HEK293 (cell line): ENCODE measurements around the gene SPACA7.

Experiments
- CTCF ChIA-PET: fragments of 350-600 bp; formaldehyde crosslinking; extraction: SDS; loops from one replicate; lab custom pipeline; 2021; ENCODE audit warnings: antibody characterized with exemption; lab: Yijun Ruan, JAX
- POLR2A ChIA-PET: fragments of 300-600 bp; formaldehyde crosslinking; extraction: SDS; loops from one replicate; lab custom pipeline; 2020; ENCODE audit warnings: antibody characterized with exemption, inconsistent platforms; lab: Yijun Ruan, JAX
- H3K27ac ChIP-seq: fragments of 200-500 bp; sonication (Bioruptor generic); 2 replicates; pipeline ENCODE4 v1.5.1; 2014; ENCODE audit warnings: low read depth, low read length, control low read depth, inconsistent platforms; ENCODE audit errors: extremely low read depth
- H3K36me3 ChIP-seq, 2 experiments: fragments of 200-500 bp in 1 of 2; sonication (Bioruptor generic) in 1 of 2; 1 replicate in 1 of 2; 2 replicates in 1 of 2; pipeline ENCODE4 v1.5.1; 2014 to 2017; ENCODE audit warnings: inconsistent platforms in 2 of 2, low read length in 2 of 2; ENCODE audit not compliant: control insufficient read depth in 2 of 2, insufficient read depth in 1 of 2
- H3K4me1 ChIP-seq: fragments of 200-500 bp; sonication (Bioruptor generic); 2 replicates; pipeline ENCODE4 v1.5.1; 2014; ENCODE audit warnings: mild to moderate bottlenecking, low read length, inconsistent platforms; ENCODE audit not compliant: control insufficient read depth, insufficient read depth
- H3K4me3 ChIP-seq: 2 replicates; pipeline ENCODE4 v1.5.1; 2011; ENCODE audit warnings: low read depth, mild to moderate bottlenecking, control low read depth, low read length, moderate library complexity
- H3K9me3 ChIP-seq: fragments of 200-500 bp; sonication (Bioruptor generic); 2 replicates; pipeline ENCODE4 v1.5.1; 2014; ENCODE audit warnings: low read depth, low read length, inconsistent platforms; ENCODE audit not compliant: control insufficient read depth, insufficient read depth
- BCL11B ChIP-seq: fragments of 450-650 bp; formaldehyde crosslinking; IDR thresholded peaks from 2 replicates; pipeline ENCODE4 v1.5.1; 2016; ENCODE audit warnings: low read depth, missing biosample characterization, missing genetic modification characterization
- EGR2 ChIP-seq: fragments of 450-650 bp; formaldehyde crosslinking; IDR thresholded peaks from 2 replicates; pipeline ENCODE4 v1.5.1; 2016; ENCODE audit warnings: low read depth, missing biosample characterization, missing genetic modification characterization
- HOXA7 ChIP-seq: sonication (generic); formaldehyde crosslinking; IDR thresholded peaks from 2 replicates; pipeline ENCODE4 v1.8.1; 2022; ENCODE audit warnings: missing genetic modification reagents, borderline replicate concordance
- WT1 ChIP-seq: fragments of 450-650 bp; formaldehyde crosslinking; IDR thresholded peaks from 2 replicates; pipeline ENCODE4 v1.5.1; 2016; ENCODE audit warnings: missing biosample characterization, missing genetic modification characterization
- ZBTB20 ChIP-seq: fragments of 450-650 bp; formaldehyde crosslinking; IDR thresholded peaks from 2 replicates; pipeline ENCODE4 v1.5.1; 2016; ENCODE audit warnings: missing biosample characterization, missing genetic modification characterization
- ZFP41 ChIP-seq: fragments of 450-650 bp; formaldehyde crosslinking; IDR thresholded peaks from 2 replicates; pipeline ENCODE4 v1.5.1; 2016; ENCODE audit warnings: missing biosample characterization, missing genetic modification characterization, borderline replicate concordance
- ZNF112 ChIP-seq: fragments of 450-650 bp; formaldehyde crosslinking; IDR thresholded peaks from 2 replicates; pipeline ENCODE4 v1.5.0; 2017; ENCODE audit warnings: missing biosample characterization, missing genetic modification characterization
- ZNF146 ChIP-seq: fragments of 450-650 bp; formaldehyde crosslinking; IDR thresholded peaks from 2 replicates; pipeline ENCODE4 v1.5.1; 2016; ENCODE audit warnings: missing biosample characterization, missing genetic modification characterization
- ZNF175 ChIP-seq: fragments of 450-650 bp; formaldehyde crosslinking; IDR thresholded peaks from 2 replicates; pipeline ENCODE4 v1.5.1; 2016; ENCODE audit warnings: missing biosample characterization, missing genetic modification characterization
- ZNF248 ChIP-seq: fragments of 450-650 bp; formaldehyde crosslinking; IDR thresholded peaks from 2 replicates; pipeline ENCODE4 v1.5.1; 2017; ENCODE audit warnings: missing biosample characterization, missing genetic modification characterization
- ZNF26 ChIP-seq: fragments of 450-650 bp; formaldehyde crosslinking; IDR thresholded peaks from 2 replicates; pipeline ENCODE4 v1.5.1; 2016; ENCODE audit warnings: missing biosample characterization, missing genetic modification characterization
- ZNF280C ChIP-seq: fragments of 450-650 bp; formaldehyde crosslinking; IDR thresholded peaks from 2 replicates; pipeline ENCODE4 v1.5.1; 2016; ENCODE audit warnings: missing biosample characterization, missing genetic modification characterization
- ZNF404 ChIP-seq: fragments of 450-650 bp; formaldehyde crosslinking; IDR thresholded peaks from 2 replicates; pipeline ENCODE4 v1.5.1; 2017; ENCODE audit warnings: missing biosample characterization, missing genetic modification characterization
- ZNF549 ChIP-seq: fragments of 450-650 bp; IDR thresholded peaks from 2 replicates; pipeline ENCODE4 v1.5.1; 2018; ENCODE audit warnings: missing biosample characterization, missing genetic modification characterization, mild to moderate bottlenecking, inconsistent platforms, moderate library complexity
- ZNF596 ChIP-seq: fragments of 450-650 bp; IDR thresholded peaks from 2 replicates; pipeline ENCODE4 v1.5.0; 2018; ENCODE audit warnings: missing biosample characterization, mild to moderate bottlenecking, missing genetic modification characterization, moderate library complexity
- ZNF658 ChIP-seq: fragments of 450-650 bp; formaldehyde crosslinking; IDR thresholded peaks from 2 replicates; pipeline ENCODE4; 2016; ENCODE audit warnings: missing biosample characterization, missing genetic modification characterization
- ZNF76 ChIP-seq: fragments of 450-650 bp; formaldehyde crosslinking; IDR thresholded peaks from 2 replicates; pipeline ENCODE4; 2016; ENCODE audit warnings: low read depth, missing biosample characterization, missing genetic modification characterization, borderline replicate concordance
- ZNF843 ChIP-seq: fragments of 450-650 bp; formaldehyde crosslinking; IDR thresholded peaks from 2 replicates; pipeline ENCODE4 v1.5.1; 2016; ENCODE audit warnings: missing biosample characterization, missing genetic modification characterization

The SPACA7 gene

GRCh38 chr13:112341446-112341845 is 34.7 kb upstream of the SPACA7 start:
- Histone ChIP-seq H3K36me3 (no peaks in the 10 kb centered on the region), H3K4me3 (no peak overlapping the region), H3K27ac (no peak overlapping the region), H3K9me3 (no peaks in the 10 kb centered on the region), H3K4me1 (peaks cover 7% of the 10 kb centered on the region)
- TF ChIP-seq ZNF596 (tag by site-specific recombination): peak; percentile 98
- TF ChIP-seq ZNF843 (tag by site-specific recombination): no peak
- ChIA-PET POLR2A (no interaction called here), CTCF (no interaction called here)

GRCh38 chr13:112341976-112342735 is 34.0 kb upstream of the SPACA7 start:
- Histone ChIP-seq H3K4me1 (peaks cover 11% of the 10 kb centered on the region), H3K9me3 (no peaks in the 10 kb centered on the region), H3K4me3 (no peak overlapping the region), H3K36me3 (no peaks in the 10 kb centered on the region), H3K27ac (no peak overlapping the region)
- ChIA-PET POLR2A (no interaction called here), CTCF (no interaction called here)
- TF ChIP-seq ZNF248 (no peak), WT1 (no peak), ZNF658 (tag by site-specific recombination) (no peak), ZNF76 (tag by site-specific recombination) (no peak), EGR2 (tag by site-specific recombination) (no peak), HOXA7 (CRISPR knock-in tag) (no peak), ZFP41 (tag by site-specific recombination) (no peak), ZNF146 (tag by site-specific recombination) (no peak), ZBTB20 (no peak), ZNF26 (tag by site-specific recombination) (no peak), BCL11B (no peak), ZNF280C (tag by site-specific recombination) (no peak), ZNF112 (tag by site-specific recombination) (no peak)

GRCh38 chr13:112342841-112343361 is 33.3 kb upstream of the SPACA7 start:
- H3K27ac ChIP-seq: no peak overlapping the region
- H3K36me3 ChIP-seq: no peaks in the 10 kb centered on the region
- H3K4me3 ChIP-seq: no peak overlapping the region
- POLR2A ChIA-PET: no interaction called here
- TF ChIP-seq ZNF175 (tag by site-specific recombination) (no peak), ZNF404 (tag by site-specific recombination) (no peak), ZNF549 (tag by site-specific recombination) (no peak), BCL11B (no peak)
- CTCF ChIA-PET: no interaction called here
- peaks cover 14% of the 10 kb centered on the region for H3K4me1 ChIP-seq
- H3K9me3 ChIP-seq: no peaks in the 10 kb centered on the region
